Dedifferentiated amniotic fluid mesenchymal stem cell (primary cell): ENCODE measurements around the gene RNF8.

Source experiments
- DNase-seq: peaks from one replicate; pipeline ENCODE4 v3.0.0-alpha.2; 2016; ENCODE audit errors: extremely low spot score

RNF8 gene

DNA sequence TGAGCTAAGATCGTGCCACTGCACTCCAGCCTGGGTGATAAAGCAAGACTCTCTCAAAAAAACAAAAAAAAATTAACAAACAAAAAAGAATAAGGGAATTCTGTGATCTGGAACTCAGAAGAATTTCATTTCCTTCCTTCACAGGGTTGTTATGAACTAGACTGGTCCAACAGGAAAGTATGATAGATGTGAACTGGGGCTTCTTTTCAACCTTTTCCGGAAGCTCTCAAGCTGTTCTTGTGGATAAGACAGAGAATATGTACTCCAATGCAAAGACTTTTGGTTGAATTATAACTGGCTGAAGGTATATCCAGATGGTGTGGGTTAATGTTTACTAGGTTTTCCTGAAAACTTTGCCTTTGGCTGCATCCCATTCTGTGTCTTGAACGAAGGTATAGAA, 5.3 kb downstream of the RNF8 start:
- DNase-seq, result no peak

DNA sequence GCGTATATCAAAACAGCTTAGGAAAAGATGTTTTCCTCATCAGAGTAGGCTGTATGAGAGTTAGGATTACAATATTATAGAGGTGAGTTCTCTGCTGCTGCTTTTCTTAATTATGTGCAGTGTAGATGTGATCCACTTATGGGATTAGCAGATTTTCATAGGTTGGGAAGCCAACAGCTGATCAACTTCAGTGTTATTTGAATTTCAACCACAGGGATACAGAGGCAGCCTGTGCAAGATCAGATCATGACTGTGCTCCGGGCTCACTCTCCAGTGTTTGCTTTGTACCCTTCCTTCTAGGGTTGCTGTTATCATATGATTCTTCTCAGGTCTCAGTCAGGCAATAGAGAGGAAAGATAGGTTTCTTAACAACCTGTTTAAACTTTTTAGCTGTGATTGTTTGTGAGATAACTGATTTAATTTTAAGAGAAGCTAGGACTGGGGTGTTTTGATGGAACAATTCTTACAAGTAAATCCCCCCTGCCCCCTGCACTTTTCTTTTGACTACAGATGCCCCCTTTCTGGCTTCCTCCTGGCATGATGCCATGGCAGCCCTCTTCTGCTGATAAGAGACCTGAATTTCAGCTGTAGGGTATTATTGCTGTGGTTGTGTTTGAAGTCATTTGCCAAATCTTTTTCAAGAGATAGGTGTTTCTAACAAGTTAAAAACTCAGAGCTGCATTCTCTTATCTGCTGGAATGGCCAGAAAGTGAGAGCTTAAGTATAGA, 8.5 kb downstream of the RNF8 start:
- DNase-seq, result no peak

DNA sequence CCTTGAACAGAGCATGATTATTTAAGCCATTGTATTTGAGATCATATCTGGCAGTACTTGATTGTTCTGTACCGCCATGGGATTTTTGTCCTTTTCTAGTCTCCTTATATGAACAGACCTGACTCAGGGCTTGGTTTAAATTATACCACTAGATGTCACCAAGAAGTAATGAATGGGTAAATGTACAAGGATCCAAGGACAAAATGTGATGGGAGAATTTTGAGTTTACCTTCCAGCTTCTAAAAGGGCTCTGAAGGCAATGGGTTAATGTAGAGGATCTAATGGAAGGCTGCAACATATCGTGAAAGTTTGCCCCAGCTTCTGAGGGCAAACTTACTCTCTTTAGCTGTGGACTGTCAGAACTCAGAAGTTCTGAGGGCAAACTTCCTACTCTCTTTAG, 12.0 kb downstream of the RNF8 start:
- peak; percentile 43 for DNase-seq

DNA sequence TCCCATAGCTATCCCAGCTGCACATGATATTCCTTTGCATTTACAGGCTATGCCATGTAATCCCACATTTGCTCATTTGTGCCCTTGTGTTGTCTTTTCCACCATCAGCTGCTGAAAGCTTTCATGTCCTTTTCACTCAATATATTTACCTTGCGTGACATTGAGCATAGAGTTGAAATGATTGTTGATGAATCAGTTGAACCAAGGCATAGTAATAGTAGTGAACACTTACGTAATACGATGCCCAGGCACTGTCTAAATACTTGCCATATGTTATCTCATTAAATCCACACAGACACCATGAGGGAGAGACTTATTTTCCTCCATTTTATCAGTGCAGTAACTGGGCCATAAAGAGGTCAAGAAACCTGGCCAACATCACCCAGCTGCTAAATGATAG, 13.1 kb downstream of the RNF8 start:
- no peak for DNase-seq

DNA sequence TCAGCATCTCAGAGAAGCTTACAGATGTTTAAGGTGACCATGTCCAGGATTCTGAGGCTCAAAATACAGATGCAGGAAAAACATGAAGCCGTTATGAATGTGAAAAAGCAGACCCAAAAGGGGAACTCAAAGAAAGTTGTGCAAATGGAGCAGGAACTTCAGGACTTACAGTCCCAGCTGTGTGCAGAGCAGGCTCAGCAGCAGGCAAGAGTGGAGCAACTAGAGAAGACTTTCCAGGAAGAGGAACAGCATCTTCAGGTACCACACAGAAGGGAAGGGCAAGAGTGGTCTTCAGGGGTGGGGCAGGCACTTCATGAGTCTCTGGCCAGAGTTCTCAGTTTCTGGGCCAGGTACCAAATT, 15.2 kb downstream of the RNF8 start:
- DNase-seq, result no peak

DNA sequence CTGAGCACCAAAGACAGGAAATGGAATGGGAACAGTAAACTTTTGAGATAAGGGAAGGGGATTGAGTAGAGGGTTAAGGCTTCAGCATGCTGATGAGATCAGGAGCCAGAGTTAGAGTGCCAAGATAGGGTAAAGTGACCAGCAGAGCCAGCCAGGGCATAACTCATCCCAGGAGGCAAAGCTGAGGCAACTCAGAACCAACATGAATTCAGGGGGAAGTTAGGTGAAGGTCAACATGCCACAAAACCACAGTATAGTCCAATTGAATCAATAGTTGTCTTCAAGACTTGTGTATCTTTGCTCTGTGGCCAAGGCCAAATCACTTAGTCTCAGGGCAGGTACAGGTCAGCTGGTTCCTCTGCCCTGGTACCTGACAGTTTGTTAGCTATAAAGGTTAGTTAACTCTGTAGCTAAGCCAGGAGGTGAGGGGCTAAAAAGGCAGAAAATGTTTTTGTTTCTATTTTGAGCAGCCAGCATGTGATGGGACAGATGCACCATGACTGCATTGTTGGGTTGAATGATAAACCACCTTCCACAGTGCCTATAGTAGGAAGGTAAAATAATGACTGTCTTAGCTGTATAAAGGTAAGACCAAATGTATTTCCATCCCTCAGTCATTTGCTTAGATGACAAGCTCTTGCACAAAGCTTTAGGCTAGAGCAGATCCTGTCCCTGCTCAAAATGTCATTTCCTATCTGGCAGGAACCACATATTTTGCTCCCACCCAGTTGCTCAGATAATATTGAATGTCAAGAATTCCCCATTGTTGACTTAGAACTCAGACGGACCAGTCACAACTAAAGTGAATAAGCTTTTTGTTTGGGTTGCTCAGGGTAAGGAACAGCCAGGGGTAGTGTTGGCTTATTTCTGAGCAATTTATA, 15.8 kb downstream of the RNF8 start:
- peak; percentile 23 for DNase-seq

DNA sequence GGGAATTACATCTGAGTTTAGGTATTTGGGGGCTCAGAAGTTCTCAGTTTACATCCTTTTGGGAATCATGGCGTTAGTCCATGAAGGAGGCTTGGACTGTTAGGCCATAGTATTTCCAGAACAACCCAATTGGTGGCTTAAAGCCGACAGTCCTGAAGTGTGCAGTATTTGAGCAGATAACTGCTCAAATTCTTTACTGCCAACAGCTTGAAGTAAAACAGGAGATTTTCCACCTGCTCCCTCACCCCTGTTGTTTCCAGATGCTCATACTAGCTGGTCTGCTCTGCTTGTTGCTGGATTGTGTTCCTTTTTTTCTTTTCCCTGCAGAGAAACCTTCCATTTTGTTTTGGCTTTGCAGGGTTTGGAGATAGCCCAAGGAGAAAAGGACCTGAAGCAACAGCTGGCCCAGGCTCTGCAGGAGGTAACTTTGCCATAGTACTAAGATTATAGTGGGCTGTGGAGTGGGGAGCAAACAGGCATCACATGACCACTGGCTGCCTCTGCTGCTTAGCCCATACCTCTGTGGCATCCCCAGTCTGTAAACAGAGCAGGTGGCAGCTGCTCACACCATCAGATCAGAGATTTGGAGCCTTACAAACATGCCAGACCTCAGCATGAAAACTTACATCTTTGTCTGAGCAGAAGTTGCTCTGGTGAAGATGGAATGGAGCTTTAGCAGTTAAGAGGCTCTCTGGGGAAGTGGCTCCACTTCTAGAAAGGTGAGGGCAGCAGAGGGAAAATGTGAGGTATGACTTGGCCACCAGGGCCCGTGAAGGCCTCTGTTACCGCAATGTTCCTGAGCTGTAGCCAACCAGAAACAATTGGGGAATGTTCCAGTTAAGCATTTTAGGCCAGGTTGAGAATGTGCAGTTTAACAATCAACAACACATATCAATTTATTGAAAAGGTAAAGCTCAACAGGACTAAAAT, 17.6 kb downstream of the RNF8 start:
- DNase-seq, result no peak

DNA sequence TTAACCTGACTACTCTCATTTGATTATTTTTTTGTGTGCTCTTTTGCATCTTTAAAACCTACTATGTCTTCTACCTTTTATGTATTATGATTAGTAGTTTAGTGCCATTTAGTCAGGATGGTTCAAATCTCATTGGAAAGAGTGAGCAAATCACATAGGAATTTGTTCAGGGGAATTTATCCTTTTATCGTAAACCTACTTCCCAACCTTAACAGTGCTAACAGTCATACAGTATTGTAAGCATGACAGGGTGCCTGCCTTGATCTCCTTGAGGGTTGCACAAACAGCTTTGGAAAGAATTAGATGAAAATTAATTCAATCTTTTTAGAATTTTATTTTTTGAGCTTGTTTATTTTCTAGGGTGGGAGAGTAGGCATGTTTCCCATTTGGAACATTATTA, 18.3 kb downstream of the RNF8 start:
- no peak for DNase-seq

DNA sequence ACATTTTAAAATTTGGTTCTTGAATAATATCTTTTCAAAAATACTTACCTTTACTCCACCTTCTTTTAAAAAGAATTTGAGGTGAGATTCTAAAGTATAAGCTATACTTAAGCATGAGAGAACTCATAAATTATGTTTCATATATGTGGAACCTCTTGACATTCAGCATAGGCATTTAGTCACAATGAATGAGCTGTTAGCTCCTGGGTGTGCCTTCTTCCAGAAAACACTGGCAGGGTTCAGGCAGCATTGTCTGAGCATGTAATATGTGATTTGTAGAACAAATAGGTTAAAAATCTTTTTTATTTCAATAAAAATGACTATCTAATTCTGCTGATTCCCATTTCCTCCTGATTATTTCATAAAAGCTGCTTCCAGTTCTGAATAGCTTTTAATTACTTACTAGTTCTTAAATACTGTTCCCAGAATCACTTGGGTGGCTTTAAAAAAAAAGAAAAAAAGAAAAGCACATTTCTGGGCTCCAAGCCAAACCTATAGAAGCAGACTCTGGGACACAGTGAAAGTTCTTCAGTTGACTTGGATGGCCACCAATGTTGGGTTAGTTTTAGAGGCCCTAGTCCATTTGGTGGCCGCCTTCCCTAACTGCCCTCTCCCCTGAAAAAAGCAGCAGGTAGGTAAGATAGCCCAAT, 20.2 kb downstream of the RNF8 start:
- no peak for DNase-seq

DNA sequence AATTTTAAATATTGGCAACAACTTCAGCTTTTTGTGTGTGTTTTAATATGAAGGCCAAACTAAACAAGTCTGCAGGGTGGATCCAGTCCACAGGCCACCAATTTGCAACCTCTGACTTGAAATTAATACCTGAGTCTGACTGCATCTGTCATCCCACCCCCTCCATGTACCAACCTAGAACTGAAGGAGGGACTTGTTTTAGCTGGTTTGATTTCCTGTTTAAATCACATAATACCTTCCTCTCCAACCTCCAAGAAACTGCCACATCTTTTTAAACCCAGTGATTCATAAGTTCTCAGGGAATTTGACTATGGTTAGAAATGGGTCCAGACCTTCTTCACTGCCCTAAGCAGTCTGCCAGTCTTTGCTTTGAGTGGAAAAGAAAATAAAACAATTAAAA, 21.6 kb downstream of the RNF8 start:
- DNase-seq, result no peak

DNA sequence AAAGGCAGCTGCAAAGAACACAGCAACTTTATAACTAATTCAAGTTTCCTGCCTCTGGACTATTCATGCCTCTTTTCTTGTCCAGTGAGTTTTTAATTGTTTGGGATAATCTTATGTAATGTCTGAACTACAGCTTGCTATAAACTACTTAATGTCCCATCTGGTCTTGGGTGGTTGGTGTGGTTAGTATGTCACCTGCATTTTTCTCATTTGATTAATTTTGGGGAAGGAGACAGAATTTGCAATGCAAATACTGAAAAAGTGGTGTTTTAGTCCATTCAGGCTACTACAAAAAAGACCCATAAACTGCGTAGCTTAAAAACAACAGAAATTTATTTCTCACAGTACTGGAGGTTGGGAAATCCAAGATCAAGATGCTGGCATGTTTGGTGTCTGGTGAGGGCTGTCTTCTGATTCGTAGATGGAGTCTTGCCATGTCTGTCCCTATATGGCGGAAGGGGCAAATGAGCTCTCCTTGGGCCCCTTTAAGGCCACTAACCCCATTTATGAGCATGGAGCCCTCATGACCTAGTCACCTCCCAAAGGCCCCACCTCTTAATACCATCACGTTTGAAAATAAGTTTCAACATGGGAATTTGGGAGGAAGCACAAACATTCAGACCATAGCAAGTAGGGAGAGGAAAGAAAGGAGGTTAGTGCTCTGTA, 22.4 kb downstream of the RNF8 start:
- DNase-seq, result no peak

DNA sequence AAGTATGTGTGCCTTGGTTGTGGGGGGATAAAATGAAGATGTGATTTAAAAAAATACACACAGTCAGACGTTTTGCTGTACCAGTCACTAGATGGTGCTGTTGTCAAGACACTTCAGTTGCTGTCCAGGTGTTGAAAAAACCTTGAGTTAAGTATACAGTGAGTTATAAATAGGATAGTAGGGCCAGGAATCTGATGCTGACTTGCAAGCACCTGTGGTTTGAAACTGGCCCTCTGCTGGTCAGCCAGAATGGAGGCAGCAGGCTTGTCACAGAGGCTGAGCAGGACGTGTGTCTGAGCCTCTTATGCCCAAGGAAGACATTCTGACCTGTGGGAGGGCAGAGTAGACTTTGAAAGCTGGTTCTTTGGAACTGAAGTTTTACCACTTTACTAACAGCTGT, 27.8 kb downstream of the RNF8 start:
- peak; percentile 22 for DNase-seq

DNA sequence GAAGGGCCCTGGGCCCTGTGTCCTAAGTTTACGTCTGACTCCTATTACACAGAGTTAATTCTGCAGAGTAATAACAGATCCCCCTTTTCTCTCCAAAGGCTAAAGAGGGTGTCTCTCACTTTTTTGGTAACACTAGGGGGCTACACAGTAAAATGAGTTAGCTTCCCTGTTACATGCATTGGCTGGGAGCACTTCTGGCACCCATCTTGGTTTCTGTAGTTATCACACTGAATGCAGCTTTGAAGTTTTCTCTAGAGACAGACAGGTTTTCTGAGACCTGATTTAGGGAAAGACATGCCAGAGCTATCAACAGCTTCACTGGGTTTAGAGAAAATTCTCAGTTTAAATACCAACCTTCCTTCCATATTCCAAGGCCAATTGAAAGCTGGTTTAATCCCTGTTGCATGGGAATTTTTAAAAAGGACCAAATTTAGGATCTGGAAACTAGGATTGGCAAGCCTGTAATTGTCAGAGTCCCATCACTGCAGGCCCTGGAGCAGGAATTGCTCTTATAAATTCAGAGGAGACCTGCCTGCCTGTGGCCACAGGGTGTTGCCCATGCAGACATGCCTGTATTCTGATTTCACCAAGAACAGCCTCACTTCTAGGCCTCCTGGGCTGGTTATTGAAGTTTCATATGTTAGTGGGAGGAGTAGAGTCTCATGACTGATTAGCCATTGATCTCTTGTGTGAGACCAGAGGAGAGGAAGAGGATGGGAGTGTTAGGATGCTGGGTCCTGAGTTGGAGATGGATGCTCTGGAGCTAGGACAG, 29.4 kb downstream of the RNF8 start:
- DNase-seq, result no peak

DNA sequence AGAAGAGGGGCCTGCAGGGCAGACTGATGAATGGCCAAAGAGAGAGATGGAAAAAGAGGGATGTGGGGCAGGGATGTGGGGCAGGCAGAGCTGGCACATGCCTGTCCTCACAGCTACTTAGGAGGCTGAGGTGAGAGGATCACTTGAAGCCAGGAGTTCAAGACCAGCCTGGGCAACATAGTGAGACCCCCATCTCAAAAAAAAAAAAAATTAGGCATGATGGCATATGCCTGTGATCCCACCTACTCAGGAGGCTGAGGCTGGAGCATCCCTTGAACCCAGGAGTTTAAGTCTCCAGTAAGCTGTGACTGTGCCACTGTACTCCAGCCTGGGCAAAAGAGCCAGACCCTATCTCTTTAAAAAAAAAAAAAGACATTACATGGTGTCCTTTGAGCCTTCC, 34.8 kb downstream of the RNF8 start:
- DNase-seq, result no peak

DNA sequence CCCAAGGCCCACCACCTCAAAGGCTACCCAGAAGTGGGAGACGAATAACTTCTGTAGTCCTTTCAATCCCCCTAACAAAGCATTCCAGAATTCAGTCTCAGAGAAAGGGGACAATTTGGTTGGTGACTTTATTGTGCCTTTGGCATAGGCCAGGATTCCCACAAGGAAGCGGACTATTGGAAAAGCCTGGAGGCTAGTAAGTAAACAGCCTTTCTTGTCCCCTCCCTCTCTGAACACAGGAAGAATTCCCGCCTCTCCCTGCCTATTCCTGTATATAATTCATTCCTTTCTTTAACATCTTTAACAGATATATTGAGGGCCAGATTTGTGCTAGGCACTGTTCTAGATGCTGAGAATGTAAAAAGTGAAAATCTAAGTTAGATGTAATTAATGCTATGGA, 36.1 kb downstream of the RNF8 start:
- no peak for DNase-seq

DNA sequence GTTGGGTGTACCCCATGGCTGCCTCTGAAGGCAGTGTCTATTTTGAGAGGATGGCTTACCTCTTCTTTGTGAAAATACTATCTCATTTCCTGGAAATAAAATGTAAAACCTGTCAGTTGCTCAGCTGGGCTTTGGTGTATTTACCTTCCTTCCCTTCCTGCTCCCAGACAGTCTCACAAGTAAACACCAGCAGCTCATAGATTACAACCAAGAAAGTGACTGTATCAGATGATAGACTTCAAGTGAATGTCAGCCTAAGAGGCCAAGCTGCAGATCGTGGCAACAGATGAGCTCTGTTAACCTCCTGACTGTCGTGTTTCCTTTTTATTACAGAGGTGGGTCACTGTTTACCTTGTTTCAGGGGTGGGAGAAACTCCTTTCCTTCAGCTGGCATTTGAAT, 37.3 kb downstream of the RNF8 start:
- DNase-seq, result peak; percentile 10

DNA sequence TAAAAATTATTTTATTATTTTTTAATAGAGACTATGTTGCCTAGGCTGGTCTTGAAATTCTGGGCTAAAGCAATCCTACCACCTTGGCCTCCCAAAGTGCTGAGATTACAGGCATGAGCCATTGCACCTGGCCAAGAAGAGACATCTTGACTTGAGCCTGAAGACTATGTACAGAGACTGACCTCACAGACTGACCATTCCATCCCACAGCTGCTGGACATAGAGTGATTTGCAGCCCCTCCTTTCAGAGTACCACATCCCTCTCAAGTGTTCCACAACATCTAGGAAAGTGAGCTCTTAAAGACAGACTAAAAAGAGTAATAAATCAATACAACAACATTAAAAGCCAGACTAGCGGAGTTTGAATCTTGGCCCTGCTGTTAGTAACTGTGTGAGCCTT, 39.0 kb downstream of the RNF8 start:
- DNase-seq, result no peak

DNA sequence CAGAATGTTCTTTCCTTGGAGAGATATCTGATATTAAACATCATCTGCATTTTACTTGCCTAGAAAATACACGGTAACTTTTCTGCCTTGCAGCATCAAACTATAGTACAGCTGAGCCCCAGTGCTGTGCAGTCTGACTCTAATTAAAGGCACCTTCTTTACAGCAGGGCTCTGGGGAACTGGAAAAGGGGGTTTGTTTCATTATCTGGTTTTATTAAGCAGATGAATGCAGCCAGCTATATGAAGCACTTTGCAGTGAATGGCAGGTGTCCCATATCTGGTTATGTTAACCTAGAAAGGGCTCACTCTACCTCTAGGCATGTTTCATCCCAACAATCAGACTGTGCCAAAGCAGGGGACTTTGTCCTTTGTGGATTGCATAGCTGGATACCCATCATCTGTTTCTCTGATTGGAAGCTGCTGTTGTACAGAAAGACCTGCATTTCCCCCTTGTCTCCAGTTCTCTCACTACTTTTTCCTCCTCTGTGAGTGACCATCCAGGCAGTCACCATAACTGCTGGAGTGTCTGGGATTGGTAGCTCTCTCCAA, 39.7 kb downstream of the RNF8 start:
- DNase-seq, result no peak

DNA sequence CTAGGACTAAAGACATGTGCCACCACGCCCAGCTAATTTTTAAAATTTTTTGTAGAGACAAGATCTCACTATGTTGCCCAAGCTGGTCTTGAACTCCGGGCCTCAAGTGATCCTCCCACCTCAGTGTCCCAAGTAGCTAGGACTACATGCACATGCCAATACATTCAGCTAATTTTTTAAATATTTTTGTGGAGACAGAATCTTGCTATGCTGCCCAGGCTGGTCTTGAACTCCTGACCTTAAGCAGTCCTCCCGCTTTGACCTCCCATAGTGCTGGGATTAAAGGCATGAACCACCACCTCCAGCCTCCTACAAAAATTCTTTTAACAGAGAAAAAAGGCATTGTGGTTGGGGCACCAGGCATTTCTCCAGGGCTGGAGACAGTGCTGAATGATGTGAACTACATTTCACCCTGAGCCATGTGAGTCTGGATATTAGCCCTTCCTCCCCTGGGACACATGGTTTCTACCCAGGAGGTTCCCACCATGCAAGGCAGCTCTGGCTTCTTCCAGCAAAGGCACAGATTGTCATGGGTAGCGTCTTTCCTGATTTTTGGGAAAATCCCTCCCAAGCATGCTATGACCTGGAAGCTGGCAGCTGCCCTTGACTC, 42.9 kb downstream of the RNF8 start:
- DNase-seq, result no peak

DNA sequence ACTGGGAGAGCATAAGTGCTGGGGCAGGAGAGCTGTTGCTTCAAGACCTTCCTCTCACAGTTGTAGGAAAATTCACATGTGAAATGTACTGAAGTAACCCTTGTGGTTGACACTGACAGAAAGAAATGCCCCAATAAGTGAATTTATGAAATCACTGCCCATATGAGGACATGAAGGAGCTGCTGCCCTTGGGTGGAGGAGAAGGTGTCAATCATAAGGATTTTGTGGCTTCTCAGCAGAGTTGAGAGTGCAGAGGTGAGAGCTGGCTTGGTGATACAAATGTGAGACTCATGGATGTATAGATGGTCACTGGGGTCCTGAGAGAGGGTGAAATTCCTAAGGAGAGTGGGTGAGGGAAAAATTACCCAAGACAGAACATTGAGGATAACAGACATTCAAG, 45.3 kb downstream of the RNF8 start:
- no peak for DNase-seq
